GOT3 (cell line): ENCODE measurements around the gene DCP1A.

Experiments used
- DNase-seq: peaks from one replicate; lab custom pipeline; 2025; ENCODE audit warnings: mixed read lengths; lab: John Stamatoyannopoulos, UW

Gene DCP1A

GRCh38 chr3:53244271-53244670, 103.1 kb downstream of the DCP1A start:
- no peak for DNase-seq

- no peak for DNase-seq
These were observed 103.6 kb downstream of the DCP1A start for GRCh38 chr3:53243785-53244184.

GRCh38 chr3:53243165-53243564, 104.2 kb downstream of the DCP1A start:
- peak; percentile 7 for DNase-seq

- DNase-seq = no peak
These were observed 104.7 kb downstream of the DCP1A start for GRCh38 chr3:53242642-53243041.

- no peak for DNase-seq
These were observed 105.2 kb downstream of the DCP1A start for GRCh38 chr3:53242155-53242554.

GRCh38 chr3:53240989-53241972, 106.1 kb downstream of the DCP1A start:
- no peak for DNase-seq

- DNase-seq = no peak
These were observed 107.5 kb downstream of the DCP1A start for GRCh38 chr3:53239800-53240199.

GRCh38 chr3:53238886-53239285, 108.5 kb downstream of the DCP1A start:
- no peak for DNase-seq

GRCh38 chr3:53238051-53238850, 109.1 kb downstream of the DCP1A start:
- DNase-seq = peak; percentile 18

- peak; percentile 18 for DNase-seq
These were observed 111.1 kb downstream of the DCP1A start for GRCh38 chr3:53236112-53236841.

- no peak for DNase-seq
These were observed 111.8 kb downstream of the DCP1A start for GRCh38 chr3:53235545-53235944.

- DNase-seq = no peak
These were observed 112.5 kb downstream of the DCP1A start for GRCh38 chr3:53234841-53235232.

GRCh38 chr3:53234130-53234840, 113.1 kb downstream of the DCP1A start:
- no peak for DNase-seq
